AG04449 (cell line): ENCODE data around the gene NPC1L1.

Experiments used
- CTCF ChIA-PET: fragments of 350-600 bp; formaldehyde crosslinking; extraction: SDS; loops from one replicate; lab custom pipeline; 2021; ENCODE audit warnings: antibody characterized with exemption; lab: Yijun Ruan, JAX
- POLR2A ChIA-PET: fragments of 400-600, 350-600 bp; formaldehyde crosslinking; extraction: SDS; loops from one replicate; lab custom pipeline; 2020; ENCODE audit warnings: antibody characterized with exemption, inconsistent platforms; lab: Yijun Ruan, JAX
- DNase-seq: peaks from one replicate; pipeline ENCODE4 v3.0.0-alpha.2; 2010; ENCODE audit warnings: low read depth, low spot score
- H3K4me3 ChIP-seq: 2 replicates; pipeline ENCODE4 v1.5.1; 2011; ENCODE audit warnings: low read depth, mild to moderate bottlenecking, control low read depth, low read length
- CTCF ChIP-seq: IDR thresholded peaks from one replicate; pipeline ENCODE4 v1.5.1; 2011; ENCODE audit warnings: mild to moderate bottlenecking, moderate library complexity, low read length, control low read depth, inconsistent platforms; ENCODE audit not compliant: insufficient read depth; ENCODE audit errors: missing control alignments

NPC1L1 gene

GRCh38 chr7:44490351-44491200, 50.6 kb downstream of the NPC1L1 start, which contains the start of gene NUDCD3:
Gene NUDCD3, minus strand, starts transcription at chr7:44490658. Its CDS starts 58 bp downstream, at chr7:44490600.
- no peak for TF ChIP-seq CTCF
- peak within 1 kb of the TSS; percentile 97 for H3K4me3 ChIP-seq
- CTCF ChIA-PET, result interaction anchor here (0.8 to 3.2 kb wide), 10 partner anchors 10 to 294 kb away, joined by 3 to 16 read pairs (median 4); no protein-coding TSS in a partner anchor
- POLR2A ChIA-PET, result interaction anchor here (0.6 to 1.3 kb wide), 2 partner anchors 20 to 29 kb away, joined by 3 to 4 read pairs; no protein-coding TSS in a partner anchor
- no peak for DNase-seq

GRCh38 chr7:44489955-44490350, 51.2 kb downstream of the NPC1L1 start:
- DNase-seq, result no peak
- POLR2A ChIA-PET, result interaction anchor here (1.3 kb wide), 1 partner anchor 28 kb away, joined by 4 read pairs; no protein-coding TSS in a partner anchor
- TF ChIP-seq CTCF, result no peak
- H3K4me3 ChIP-seq, result peak overlapping the region; percentile 97
- CTCF ChIA-PET, result interaction anchor here (1.3 to 3.2 kb wide), 7 partner anchors 10 to 253 kb away, joined by 3 to 16 read pairs (median 4); no protein-coding TSS in a partner anchor

GRCh38 chr7:44488955-44489354, 52.2 kb downstream of the NPC1L1 start:
- DNase-seq, result no peak
- ChIA-PET POLR2A (no interaction called here), CTCF (interaction anchor here (1.3 to 3.2 kb wide), 4 partner anchors 9 to 252 kb away, joined by 3 to 16 read pairs (median 4); no protein-coding TSS in a partner anchor)
- H3K4me3 ChIP-seq, result peak overlapping the region; percentile 97
- TF ChIP-seq CTCF, result no peak

GRCh38 chr7:44486693-44487092, 54.4 kb downstream of the NPC1L1 start:
- no peak for TF ChIP-seq CTCF
- H3K4me3 ChIP-seq, result no peak overlapping the region
- ChIA-PET CTCF (interaction anchor here (1.6 to 2.7 kb wide), 3 partner anchors 9 to 245 kb away, joined by 5 to 15 read pairs (median 7); no protein-coding TSS in a partner anchor), POLR2A (no interaction called here)
- no peak for DNase-seq

- ChIA-PET POLR2A (no interaction called here), CTCF (interaction anchor here (1.6 to 2.7 kb wide), 2 partner anchors 9 to 244 kb away, joined by 5 to 15 read pairs; no protein-coding TSS in a partner anchor)
- no peak overlapping the region for H3K4me3 ChIP-seq
- no peak for TF ChIP-seq CTCF
- no peak for DNase-seq
These were observed 55.1 kb downstream of the NPC1L1 start for GRCh38 chr7:44486001-44486400.
